ENCODE results near the gene SNX9. TPM values are rescaled to one million over a fixed set of nuclear protein-coding genes. Genes with fewer than 3 reads are reported as not detected.

Gene SNX9
- total RNA-seq (2022) = 16.6 and 17.7 TPM in 2 replicates
- percentile 78 among the genes with signal in this experiment for Bru-seq, nascent RNA
- BruChase-seq, experiment 1, labeled RNA remaining after a 6-hour chase = percentile 61 among the genes with signal in this experiment
- percentile 54 among the genes with signal in this experiment for BruChase-seq, experiment 2, labeled RNA remaining after a 2-hour chase
- long read RNA-seq, full-length matches to known transcripts = 22 of 29 reads
- long read RNA-seq, partial matches to known transcripts = 3 of 29 reads
- long read RNA-seq, other reads (novel, unspliced or antisense) = 4 of 29 reads

DNA sequence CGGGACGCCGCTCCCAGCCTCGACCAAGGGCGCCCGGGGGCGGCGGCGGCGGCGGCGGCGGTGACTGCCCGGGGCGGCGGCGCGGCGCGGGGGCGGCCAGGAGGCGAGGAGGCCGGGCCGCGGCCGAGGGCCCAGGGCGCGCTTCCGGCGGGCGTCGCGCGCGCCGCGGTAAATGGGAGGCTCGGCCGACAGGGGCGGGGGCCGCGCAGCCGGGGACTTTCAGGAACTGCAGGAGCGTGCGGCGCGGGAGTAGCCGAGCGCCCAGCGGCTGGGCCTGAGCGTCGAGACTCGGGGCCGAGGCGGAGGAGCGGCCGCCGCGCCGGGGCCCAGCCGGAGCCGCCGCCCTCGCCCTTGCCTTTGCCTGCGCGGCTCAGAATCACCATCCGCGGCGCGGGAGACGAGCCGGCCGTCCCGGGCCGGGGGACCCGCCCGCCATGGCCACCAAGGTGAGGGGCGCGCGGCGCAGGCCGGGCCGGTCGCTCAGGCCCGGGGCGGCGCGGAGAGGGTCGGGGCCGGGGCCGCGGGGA is at the start of gene SNX9:
SNX9 (plus strand) TSS at position 246 of the 527 bp plus-strand sequence; CDS start at position 435, 189 bp downstream.
- H3K27me3 Mint-ChIP-seq (ENCODE audit: unreplicated experiment) = no peaks in the 10 kb centered on the region
- TF ChIP-seq, protein P1, sequence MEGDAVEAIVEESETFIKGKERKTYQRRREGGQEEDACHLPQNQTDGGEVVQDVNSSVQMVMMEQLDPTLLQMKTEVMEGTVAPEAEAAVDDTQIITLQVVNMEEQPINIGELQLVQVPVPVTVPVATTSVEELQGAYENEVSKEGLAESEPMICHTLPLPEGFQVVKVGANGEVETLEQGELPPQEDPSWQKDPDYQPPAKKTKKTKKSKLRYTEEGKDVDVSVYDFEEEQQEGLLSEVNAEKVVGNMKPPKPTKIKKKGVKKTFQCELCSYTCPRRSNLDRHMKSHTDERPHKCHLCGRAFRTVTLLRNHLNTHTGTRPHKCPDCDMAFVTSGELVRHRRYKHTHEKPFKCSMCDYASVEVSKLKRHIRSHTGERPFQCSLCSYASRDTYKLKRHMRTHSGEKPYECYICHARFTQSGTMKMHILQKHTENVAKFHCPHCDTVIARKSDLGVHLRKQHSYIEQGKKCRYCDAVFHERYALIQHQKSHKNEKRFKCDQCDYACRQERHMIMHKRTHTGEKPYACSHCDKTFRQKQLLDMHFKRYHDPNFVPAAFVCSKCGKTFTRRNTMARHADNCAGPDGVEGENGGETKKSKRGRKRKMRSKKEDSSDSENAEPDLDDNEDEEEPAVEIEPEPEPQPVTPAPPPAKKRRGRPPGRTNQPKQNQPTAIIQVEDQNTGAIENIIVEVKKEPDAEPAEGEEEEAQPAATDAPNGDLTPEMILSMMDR (IDR thresholded peaks at IDR 0.05; ENCODE audit: unreplicated experiment) = no peak
- DNase-seq = peak; percentile 69
- peak within 1 kb of the TSS; percentile 82 for H3K4me3 Mint-ChIP-seq (ENCODE audit: low read depth, unreplicated experiment)
- BruUV-seq (replicated peaks) = no TSS peak
- peak within 1 kb of the TSS; percentile 96 for H3K27ac Mint-ChIP-seq (ENCODE audit: unreplicated experiment)
- intact Hi-C loops (cut with micrococcal nuclease; ENCODE audit: unreplicated experiment) = loop anchor here (5.0 kb wide), 1 partner anchor 61 kb away; no protein-coding TSS in a partner anchor
- peaks cover 30% of the 10 kb centered on the region for H3K36me3 Mint-ChIP-seq (ENCODE audit: insufficient read depth, unreplicated experiment)
- H3K4me1 Mint-ChIP-seq (ENCODE audit: low read depth, unreplicated experiment) = no peaks in the 10 kb centered on the region
- no peaks in the 10 kb centered on the region for H3K9me3 Mint-ChIP-seq (ENCODE audit: low read depth, unreplicated experiment)
- CTCF ChIA-PET = no interaction called here

DNA sequence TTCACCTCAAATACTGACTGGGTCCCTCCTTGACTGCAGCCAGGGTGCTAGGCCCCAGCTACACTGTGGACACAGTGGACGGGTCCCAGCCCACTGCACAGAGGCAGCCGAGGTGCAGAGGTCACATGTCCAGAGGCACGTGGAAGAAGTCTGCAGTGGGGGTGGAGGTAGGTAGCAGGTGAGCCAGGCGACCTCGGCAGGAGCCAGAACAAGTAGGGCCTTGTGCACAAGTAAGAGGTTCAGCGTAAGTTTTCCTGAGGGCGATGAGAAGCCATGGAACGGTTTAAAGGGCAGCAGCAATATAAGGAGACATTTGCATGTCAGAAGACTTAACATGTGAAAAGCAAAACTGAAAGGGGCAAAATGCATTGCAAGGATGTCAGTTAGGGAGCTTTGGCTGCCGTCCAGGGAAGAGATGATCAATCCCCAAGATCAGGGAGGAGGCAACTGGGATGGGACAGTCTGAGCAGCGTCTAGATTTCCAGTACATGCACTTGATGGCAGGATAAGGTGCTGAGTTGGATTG is 49.7 kb upstream of the SNX9 start:
- H3K27me3 Mint-ChIP-seq (ENCODE audit: unreplicated experiment) = peaks cover 21% of the 10 kb centered on the region
- peak overlapping the region; percentile 69 for H3K27ac Mint-ChIP-seq (ENCODE audit: unreplicated experiment)
- DNase-seq = no peak
- H3K9me3 Mint-ChIP-seq (ENCODE audit: low read depth, unreplicated experiment) = no peaks in the 10 kb centered on the region
- H3K4me3 Mint-ChIP-seq (ENCODE audit: low read depth, unreplicated experiment) = no peak overlapping the region
- CTCF ChIA-PET = no interaction called here
- TF ChIP-seq, protein P1 (IDR thresholded peaks at IDR 0.05; ENCODE audit: unreplicated experiment) = no peak
- H3K36me3 Mint-ChIP-seq (ENCODE audit: insufficient read depth, unreplicated experiment) = no peaks in the 10 kb centered on the region
- BruUV-seq (replicated peaks) = no TSS peak
- peaks cover 11% of the 10 kb centered on the region for H3K4me1 Mint-ChIP-seq (ENCODE audit: low read depth, unreplicated experiment)
- intact Hi-C loops (cut with micrococcal nuclease; ENCODE audit: unreplicated experiment) = no loop called here

DNA sequence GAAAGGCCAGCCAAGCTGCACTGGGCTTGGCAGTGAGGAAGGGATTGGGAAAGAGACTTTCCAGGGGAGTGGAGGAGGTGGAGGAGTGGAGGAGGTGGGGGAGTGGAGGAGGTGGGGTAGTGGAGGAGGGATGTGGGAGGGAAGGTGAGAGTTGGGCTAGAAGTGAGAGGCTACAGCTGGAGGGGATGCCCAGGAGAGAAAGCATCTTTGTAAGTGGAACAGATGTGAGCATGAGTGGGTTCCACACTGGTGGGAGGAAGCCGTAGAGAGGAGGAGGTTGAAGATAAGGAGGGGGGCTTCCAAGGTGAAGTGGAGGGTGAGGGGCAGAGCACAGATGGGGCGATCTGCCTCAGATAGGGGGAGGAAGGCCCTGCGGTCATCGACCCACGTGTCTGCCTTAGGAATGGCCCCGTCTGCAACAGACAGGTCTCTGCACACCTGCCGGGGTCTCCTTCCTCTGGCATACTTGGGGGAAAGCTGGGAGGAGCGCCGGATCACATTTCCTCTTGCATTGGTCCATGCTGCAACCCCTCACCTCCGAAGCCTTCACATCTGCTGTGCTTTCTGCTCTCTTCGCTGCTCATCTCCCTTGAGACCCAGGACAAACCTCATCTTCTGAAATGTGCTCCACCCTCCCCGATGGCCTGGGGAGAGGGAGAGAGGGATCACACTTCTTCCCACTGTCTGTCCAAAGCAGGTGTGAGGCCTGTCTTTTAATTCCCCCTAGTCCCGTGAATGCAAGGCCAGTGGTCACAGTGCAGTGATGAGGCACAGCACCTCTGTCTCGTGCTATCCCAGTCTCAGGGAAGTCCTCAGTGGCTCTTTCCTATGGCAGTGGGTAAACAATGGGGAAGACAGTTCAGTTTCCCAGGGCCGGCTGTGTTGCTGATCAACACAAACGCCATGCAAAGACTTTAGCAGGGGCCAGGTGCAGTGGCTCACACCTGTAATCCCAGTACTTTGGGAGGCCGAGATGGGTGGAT is 48.6 kb upstream of the SNX9 start:
- TF ChIP-seq, protein P1 (IDR thresholded peaks at IDR 0.05; ENCODE audit: unreplicated experiment) = no peak
- no TSS peak for BruUV-seq (replicated peaks)

DNA sequence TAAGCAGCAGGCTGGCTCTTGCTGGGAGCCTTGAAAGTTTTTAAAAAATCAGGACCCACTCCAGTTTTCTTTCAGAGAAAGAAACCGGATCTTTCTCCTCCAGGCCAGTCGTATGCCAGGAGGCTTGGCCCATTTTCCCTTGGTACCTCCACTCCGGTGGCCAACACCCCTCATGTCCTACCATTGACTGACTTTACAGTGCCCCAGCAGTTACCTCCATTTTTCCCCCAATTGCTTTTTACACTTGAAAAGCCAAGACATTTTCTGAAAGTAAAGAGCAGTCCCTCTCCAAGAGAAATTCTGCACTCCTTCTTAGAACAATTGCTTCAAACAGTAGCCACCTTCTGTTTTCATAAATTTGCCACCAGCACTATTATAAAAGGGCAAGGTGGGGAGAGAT is 47.7 kb upstream of the SNX9 start:
- H3K36me3 Mint-ChIP-seq (ENCODE audit: insufficient read depth, unreplicated experiment) = no peaks in the 10 kb centered on the region
- peaks cover 21% of the 10 kb centered on the region for H3K27me3 Mint-ChIP-seq (ENCODE audit: unreplicated experiment)
- CTCF ChIA-PET = no interaction called here
- TF ChIP-seq, protein P1 (IDR thresholded peaks at IDR 0.05; ENCODE audit: unreplicated experiment) = no peak
- DNase-seq = no peak
- intact Hi-C loops (cut with micrococcal nuclease; ENCODE audit: unreplicated experiment) = no loop called here
- H3K4me3 Mint-ChIP-seq (ENCODE audit: low read depth, unreplicated experiment) = no peak overlapping the region
- BruUV-seq (replicated peaks) = no TSS peak
- no peak overlapping the region for H3K27ac Mint-ChIP-seq (ENCODE audit: unreplicated experiment)
- no peaks in the 10 kb centered on the region for H3K9me3 Mint-ChIP-seq (ENCODE audit: low read depth, unreplicated experiment)
- H3K4me1 Mint-ChIP-seq (ENCODE audit: low read depth, unreplicated experiment) = peaks cover 2% of the 10 kb centered on the region

More for the DNA sequence above, 48.6 kb upstream of the SNX9 start:
- CTCF ChIA-PET = no interaction called here
- intact Hi-C loops (cut with micrococcal nuclease; ENCODE audit: unreplicated experiment) = no loop called here
- peak overlapping the region; percentile 69 for H3K27ac Mint-ChIP-seq (ENCODE audit: unreplicated experiment)
- no peak overlapping the region for H3K4me3 Mint-ChIP-seq (ENCODE audit: low read depth, unreplicated experiment)
- no peaks in the 10 kb centered on the region for H3K36me3 Mint-ChIP-seq (ENCODE audit: insufficient read depth, unreplicated experiment)
- H3K9me3 Mint-ChIP-seq (ENCODE audit: low read depth, unreplicated experiment) = no peaks in the 10 kb centered on the region
- peaks cover 6% of the 10 kb centered on the region for H3K4me1 Mint-ChIP-seq (ENCODE audit: low read depth, unreplicated experiment)
- no peak for DNase-seq
- peaks cover 21% of the 10 kb centered on the region for H3K27me3 Mint-ChIP-seq (ENCODE audit: unreplicated experiment)
